Measurements from ENCODE around the gene NFKBIB.

The NFKBIB gene

GRCh38 chr19:38932425-38933179 is 32.8 kb downstream of the NFKBIB start:
- no peak for TF ChIP-seq TAF1 (IDR thresholded peaks at IDR 0.05; ENCODE audit: borderline replicate concordance, insufficient read depth, low read length)
- no peak; the same call in 1 of the 2 replicates for TF ChIP-seq POLR2AphosphoS5 (IDR thresholded peaks at IDR 0.05; ENCODE audit: low read depth, low read length)
- TF ChIP-seq FOXP2 (optimal IDR thresholded peaks at IDR 0.05; ENCODE audit: borderline replicate concordance, extremely low read depth, extremely low read length, insufficient read depth), result no peak
- no peak for TF ChIP-seq SIN3A (IDR thresholded peaks at IDR 0.05; ENCODE audit: borderline replicate concordance, insufficient read depth, low read length)
- TF ChIP-seq, protein P1, sequence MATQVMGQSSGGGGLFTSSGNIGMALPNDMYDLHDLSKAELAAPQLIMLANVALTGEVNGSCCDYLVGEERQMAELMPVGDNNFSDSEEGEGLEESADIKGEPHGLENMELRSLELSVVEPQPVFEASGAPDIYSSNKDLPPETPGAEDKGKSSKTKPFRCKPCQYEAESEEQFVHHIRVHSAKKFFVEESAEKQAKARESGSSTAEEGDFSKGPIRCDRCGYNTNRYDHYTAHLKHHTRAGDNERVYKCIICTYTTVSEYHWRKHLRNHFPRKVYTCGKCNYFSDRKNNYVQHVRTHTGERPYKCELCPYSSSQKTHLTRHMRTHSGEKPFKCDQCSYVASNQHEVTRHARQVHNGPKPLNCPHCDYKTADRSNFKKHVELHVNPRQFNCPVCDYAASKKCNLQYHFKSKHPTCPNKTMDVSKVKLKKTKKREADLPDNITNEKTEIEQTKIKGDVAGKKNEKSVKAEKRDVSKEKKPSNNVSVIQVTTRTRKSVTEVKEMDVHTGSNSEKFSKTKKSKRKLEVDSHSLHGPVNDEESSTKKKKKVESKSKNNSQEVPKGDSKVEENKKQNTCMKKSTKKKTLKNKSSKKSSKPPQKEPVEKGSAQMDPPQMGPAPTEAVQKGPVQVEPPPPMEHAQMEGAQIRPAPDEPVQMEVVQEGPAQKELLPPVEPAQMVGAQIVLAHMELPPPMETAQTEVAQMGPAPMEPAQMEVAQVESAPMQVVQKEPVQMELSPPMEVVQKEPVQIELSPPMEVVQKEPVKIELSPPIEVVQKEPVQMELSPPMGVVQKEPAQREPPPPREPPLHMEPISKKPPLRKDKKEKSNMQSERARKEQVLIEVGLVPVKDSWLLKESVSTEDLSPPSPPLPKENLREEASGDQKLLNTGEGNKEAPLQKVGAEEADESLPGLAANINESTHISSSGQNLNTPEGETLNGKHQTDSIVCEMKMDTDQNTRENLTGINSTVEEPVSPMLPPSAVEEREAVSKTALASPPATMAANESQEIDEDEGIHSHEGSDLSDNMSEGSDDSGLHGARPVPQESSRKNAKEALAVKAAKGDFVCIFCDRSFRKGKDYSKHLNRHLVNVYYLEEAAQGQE (IDR thresholded peaks at IDR 0.05; ENCODE audit: insufficient read depth in 1 of 2, low read depth in 2 of 2, low read length in 2 of 2), result no peak

DNA sequence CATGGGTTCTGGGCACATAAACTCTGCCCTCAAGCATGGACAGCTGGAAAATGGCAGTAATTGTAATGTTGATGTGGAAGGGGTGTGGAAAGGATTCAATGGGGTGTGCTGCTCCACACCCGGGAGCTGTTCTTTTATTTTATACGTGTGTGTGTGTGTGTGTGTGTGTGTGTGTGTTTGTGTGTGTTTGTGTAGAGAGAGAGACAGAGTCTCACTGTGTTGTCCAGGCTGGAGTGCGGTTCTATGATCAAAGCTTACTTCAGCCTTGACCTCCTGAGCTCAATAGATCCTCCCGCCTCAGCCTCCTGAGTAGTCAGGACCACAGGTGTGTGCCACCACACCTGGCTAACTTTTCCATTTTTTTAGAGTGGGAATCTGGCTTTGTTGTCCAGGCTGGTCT is 33.8 kb downstream of the NFKBIB start:
- TF ChIP-seq FOXP2 (optimal IDR thresholded peaks at IDR 0.05; ENCODE audit: borderline replicate concordance, extremely low read depth, extremely low read length, insufficient read depth), result no peak
- TF ChIP-seq, protein P1 (IDR thresholded peaks at IDR 0.05; ENCODE audit: insufficient read depth in 1 of 2, low read depth in 2 of 2, low read length in 2 of 2), result no peak
- no peak for TF ChIP-seq TAF1 (IDR thresholded peaks at IDR 0.05; ENCODE audit: borderline replicate concordance, insufficient read depth, low read length)
- no peak for TF ChIP-seq SIN3A (IDR thresholded peaks at IDR 0.05; ENCODE audit: borderline replicate concordance, insufficient read depth, low read length)
- no peak for TF ChIP-seq POLR2AphosphoS5 (IDR thresholded peaks at IDR 0.05; ENCODE audit: low read depth, low read length)

- TF ChIP-seq, protein P1 (IDR thresholded peaks at IDR 0.05; ENCODE audit: insufficient read depth in 1 of 2, low read depth in 2 of 2, low read length in 2 of 2), result no peak
- TF ChIP-seq TAF1 (IDR thresholded peaks at IDR 0.05; ENCODE audit: borderline replicate concordance, insufficient read depth, low read length), result no peak
- TF ChIP-seq SIN3A (IDR thresholded peaks at IDR 0.05; ENCODE audit: borderline replicate concordance, insufficient read depth, low read length), result no peak
- TF ChIP-seq POLR2AphosphoS5 (IDR thresholded peaks at IDR 0.05; ENCODE audit: low read depth, low read length), result no peak
- no peak for TF ChIP-seq FOXP2 (optimal IDR thresholded peaks at IDR 0.05; ENCODE audit: borderline replicate concordance, extremely low read depth, extremely low read length, insufficient read depth)
Measured at GRCh38 chr19:38939957-38940356, 40.2 kb downstream of the NFKBIB start.

DNA sequence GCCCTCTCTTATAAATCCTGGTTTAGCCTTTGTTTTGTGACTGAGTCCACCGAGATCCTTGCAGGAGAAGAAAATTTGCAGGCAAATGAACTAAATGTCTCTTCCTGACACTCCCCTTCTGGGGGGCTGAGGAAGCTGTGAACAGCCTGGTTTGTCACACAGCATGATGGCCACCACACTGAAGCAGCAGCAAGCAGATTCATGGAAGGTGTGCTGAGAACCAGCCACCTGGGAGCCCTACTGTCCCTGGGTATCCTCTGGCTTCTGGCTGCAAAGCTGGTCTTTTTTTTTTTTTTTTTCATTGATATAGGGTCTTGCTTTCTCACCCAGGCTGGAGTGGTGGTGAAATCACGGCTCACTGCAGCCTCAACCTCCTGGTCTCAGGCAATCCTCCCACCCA is 42.2 kb downstream of the NFKBIB start:
- TF ChIP-seq, protein P1 (IDR thresholded peaks at IDR 0.05; ENCODE audit: insufficient read depth in 1 of 2, low read depth in 2 of 2, low read length in 2 of 2), result no peak
- TF ChIP-seq FOXP2 (optimal IDR thresholded peaks at IDR 0.05; ENCODE audit: borderline replicate concordance, extremely low read depth, extremely low read length, insufficient read depth), result no peak
- TF ChIP-seq SIN3A (IDR thresholded peaks at IDR 0.05; ENCODE audit: borderline replicate concordance, insufficient read depth, low read length), result no peak
- TF ChIP-seq TAF1 (IDR thresholded peaks at IDR 0.05; ENCODE audit: borderline replicate concordance, insufficient read depth, low read length), result no peak
- no peak for TF ChIP-seq POLR2AphosphoS5 (IDR thresholded peaks at IDR 0.05; ENCODE audit: low read depth, low read length)
